Measurements from ENCODE around the gene TMEM232.

TMEM232 gene

GRCh38 chr5:110707260-110707844 lies 19.1 kb downstream of the TMEM232 start:
- no peaks in the 10 kb centered on the region for H3K4me1 ChIP-seq (ENCODE audit: control insufficient read depth, low read length)
- no peak overlapping the region for H3K4me3 ChIP-seq (ENCODE audit: low read length)
- no peaks in the 10 kb centered on the region for H3F3A ChIP-seq (ENCODE audit: control insufficient read depth, insufficient read depth)
- no peak overlapping the region for H3K4me2 ChIP-seq (ENCODE audit: low read length)
- no peak overlapping the region for H3K27ac ChIP-seq (ENCODE audit: low read depth, low read length)
- H3K36me3 ChIP-seq (ENCODE audit: control insufficient read depth, low read length), result no peaks in the 10 kb centered on the region
- TF ChIP-seq, protein P1, sequence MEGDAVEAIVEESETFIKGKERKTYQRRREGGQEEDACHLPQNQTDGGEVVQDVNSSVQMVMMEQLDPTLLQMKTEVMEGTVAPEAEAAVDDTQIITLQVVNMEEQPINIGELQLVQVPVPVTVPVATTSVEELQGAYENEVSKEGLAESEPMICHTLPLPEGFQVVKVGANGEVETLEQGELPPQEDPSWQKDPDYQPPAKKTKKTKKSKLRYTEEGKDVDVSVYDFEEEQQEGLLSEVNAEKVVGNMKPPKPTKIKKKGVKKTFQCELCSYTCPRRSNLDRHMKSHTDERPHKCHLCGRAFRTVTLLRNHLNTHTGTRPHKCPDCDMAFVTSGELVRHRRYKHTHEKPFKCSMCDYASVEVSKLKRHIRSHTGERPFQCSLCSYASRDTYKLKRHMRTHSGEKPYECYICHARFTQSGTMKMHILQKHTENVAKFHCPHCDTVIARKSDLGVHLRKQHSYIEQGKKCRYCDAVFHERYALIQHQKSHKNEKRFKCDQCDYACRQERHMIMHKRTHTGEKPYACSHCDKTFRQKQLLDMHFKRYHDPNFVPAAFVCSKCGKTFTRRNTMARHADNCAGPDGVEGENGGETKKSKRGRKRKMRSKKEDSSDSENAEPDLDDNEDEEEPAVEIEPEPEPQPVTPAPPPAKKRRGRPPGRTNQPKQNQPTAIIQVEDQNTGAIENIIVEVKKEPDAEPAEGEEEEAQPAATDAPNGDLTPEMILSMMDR (IDR thresholded peaks at IDR 0.05; ENCODE audit: low read depth, low read length, poor library complexity, severe bottlenecking), result no peak
- TF ChIP-seq EZH2phosphoT487 (IDR thresholded peaks at IDR 0.05; ENCODE audit: borderline replicate concordance, low read length), result no peak
- no peaks in the 10 kb centered on the region for H3K79me2 ChIP-seq (ENCODE audit: control insufficient read depth, low read length)
- H3K9me2 ChIP-seq (replicated peaks; ENCODE audit: control insufficient read depth, low read length), result no peaks in the 10 kb centered on the region
- H4K20me1 ChIP-seq (ENCODE audit: control insufficient read depth, insufficient read depth, low read depth, low read length), result no peaks in the 10 kb centered on the region
- no peaks in the 10 kb centered on the region for H3K27me3 ChIP-seq (ENCODE audit: control insufficient read depth, low read length)
- no peaks in the 10 kb centered on the region for H3K9me3 ChIP-seq (ENCODE audit: control insufficient read depth, insufficient read depth, low read length)

- Histone ChIP-seq H3K9me3 (ENCODE audit: control insufficient read depth, insufficient read depth, low read length) (no peaks in the 10 kb centered on the region), H3F3A (ENCODE audit: control insufficient read depth, insufficient read depth) (no peaks in the 10 kb centered on the region), H3K4me1 (ENCODE audit: control insufficient read depth, low read length) (no peaks in the 10 kb centered on the region), H3K4me3 (ENCODE audit: low read length) (no peak overlapping the region), H4K20me1 (ENCODE audit: control insufficient read depth, insufficient read depth, low read depth, low read length) (no peaks in the 10 kb centered on the region), H3K36me3 (ENCODE audit: control insufficient read depth, low read length) (no peaks in the 10 kb centered on the region), H3K27ac (ENCODE audit: low read depth, low read length) (no peak overlapping the region), H3K4me2 (ENCODE audit: low read length) (no peak overlapping the region), H3K27me3 (ENCODE audit: control insufficient read depth, low read length) (no peaks in the 10 kb centered on the region), H3K9me2 (replicated peaks; ENCODE audit: control insufficient read depth, low read length) (no peaks in the 10 kb centered on the region), H3K79me2 (ENCODE audit: control insufficient read depth, low read length) (no peaks in the 10 kb centered on the region)
- TF ChIP-seq, protein P1 (IDR thresholded peaks at IDR 0.05; ENCODE audit: low read depth, low read length, poor library complexity, severe bottlenecking), result no peak
- no peak for TF ChIP-seq EZH2phosphoT487 (IDR thresholded peaks at IDR 0.05; ENCODE audit: borderline replicate concordance, low read length)
Observed at GRCh38 chr5:110705349-110705748, 21.1 kb downstream of the TMEM232 start.

GRCh38 chr5:110703481-110703880 lies 23.0 kb downstream of the TMEM232 start:
- no peaks in the 10 kb centered on the region for H3K36me3 ChIP-seq (ENCODE audit: control insufficient read depth, low read length)
- no peaks in the 10 kb centered on the region for H3K9me3 ChIP-seq (ENCODE audit: control insufficient read depth, insufficient read depth, low read length)
- no peak overlapping the region for H3K4me3 ChIP-seq (ENCODE audit: low read length)
- TF ChIP-seq EZH2phosphoT487 (IDR thresholded peaks at IDR 0.05; ENCODE audit: borderline replicate concordance, low read length), result no peak
- TF ChIP-seq, protein P1 (IDR thresholded peaks at IDR 0.05; ENCODE audit: low read depth, low read length, poor library complexity, severe bottlenecking), result no peak
- H3K27ac ChIP-seq (ENCODE audit: low read depth, low read length), result no peak overlapping the region
- no peaks in the 10 kb centered on the region for H3F3A ChIP-seq (ENCODE audit: control insufficient read depth, insufficient read depth)
- H4K20me1 ChIP-seq (ENCODE audit: control insufficient read depth, insufficient read depth, low read depth, low read length), result no peaks in the 10 kb centered on the region
- H3K79me2 ChIP-seq (ENCODE audit: control insufficient read depth, low read length), result no peaks in the 10 kb centered on the region
- no peaks in the 10 kb centered on the region for H3K27me3 ChIP-seq (ENCODE audit: control insufficient read depth, low read length)
- H3K4me1 ChIP-seq (ENCODE audit: control insufficient read depth, low read length), result no peaks in the 10 kb centered on the region
- no peak overlapping the region for H3K4me2 ChIP-seq (ENCODE audit: low read length)
- no peaks in the 10 kb centered on the region for H3K9me2 ChIP-seq (replicated peaks; ENCODE audit: control insufficient read depth, low read length)
